UCSD-AML1 (cell line): ENCODE data around the gene CCNI2.

ENCODE experiments used
- DNase-seq: peaks from one replicate; lab custom pipeline; 2025; ENCODE audit not compliant: unreplicated experiment; lab: John Stamatoyannopoulos, UW

The CCNI2 gene

DNA sequence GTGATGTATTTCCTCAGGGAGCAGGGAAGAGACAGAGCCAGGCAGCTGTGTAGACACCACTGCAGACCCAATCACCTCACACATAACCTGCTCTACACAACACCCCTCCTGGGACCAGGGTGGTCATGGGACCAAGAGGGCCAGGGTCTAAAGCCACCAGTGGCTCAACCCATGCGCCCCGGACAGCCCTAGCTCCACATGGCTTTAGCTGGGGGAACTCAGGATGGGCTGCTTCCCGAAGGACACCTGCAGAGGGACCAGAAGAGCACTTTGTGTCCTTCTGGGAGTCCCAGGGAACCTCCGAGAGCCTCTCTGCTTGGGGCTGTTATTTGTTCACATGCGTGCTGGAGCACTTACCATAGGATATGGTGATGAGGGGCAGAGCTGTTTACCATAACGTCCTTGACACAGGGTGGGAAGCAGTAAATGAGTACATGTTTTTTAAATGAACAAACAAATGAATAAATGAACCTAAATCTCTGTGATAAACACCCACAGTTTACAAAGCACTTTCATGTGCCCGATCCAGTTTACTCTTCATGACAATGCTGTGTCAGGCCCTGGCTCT is 17.5 kb downstream of the CCNI2 start:
- DNase-seq, result no peak

DNA sequence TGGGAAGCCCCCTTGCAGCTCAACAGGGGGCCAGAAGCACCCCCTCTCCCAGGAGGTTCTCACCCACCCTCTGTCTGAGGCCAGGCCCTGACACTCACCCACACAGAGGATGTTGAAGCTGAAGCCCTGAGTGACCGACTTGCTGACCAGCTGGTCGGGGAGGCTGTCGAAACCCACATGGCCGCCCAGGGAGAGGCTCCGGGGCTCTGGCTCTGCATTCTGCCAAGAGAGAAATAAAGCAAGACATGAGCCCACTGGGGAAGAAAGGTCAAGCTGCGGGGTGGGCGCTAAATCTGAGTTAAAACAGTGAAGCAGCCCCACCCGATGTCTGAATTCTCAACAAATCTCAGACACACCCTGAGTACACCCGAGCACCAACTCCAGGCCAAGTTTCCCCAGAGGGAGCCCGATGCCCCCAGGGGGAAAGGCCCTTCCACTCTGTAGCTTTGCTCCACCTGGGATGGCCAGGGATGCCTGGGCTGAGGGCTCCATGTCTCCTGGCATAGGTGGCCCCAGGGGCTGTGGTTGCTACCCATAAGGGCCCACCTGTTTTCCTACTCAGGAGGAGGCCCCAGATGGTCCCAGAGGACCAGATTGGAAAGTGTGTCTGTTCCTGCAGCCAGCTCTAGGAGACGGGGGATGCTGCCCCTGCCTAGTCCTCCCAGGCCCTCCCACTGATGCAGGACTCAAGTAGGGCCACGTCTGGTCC is 18.2 kb downstream of the CCNI2 start:
- DNase-seq, result no peak

DNA sequence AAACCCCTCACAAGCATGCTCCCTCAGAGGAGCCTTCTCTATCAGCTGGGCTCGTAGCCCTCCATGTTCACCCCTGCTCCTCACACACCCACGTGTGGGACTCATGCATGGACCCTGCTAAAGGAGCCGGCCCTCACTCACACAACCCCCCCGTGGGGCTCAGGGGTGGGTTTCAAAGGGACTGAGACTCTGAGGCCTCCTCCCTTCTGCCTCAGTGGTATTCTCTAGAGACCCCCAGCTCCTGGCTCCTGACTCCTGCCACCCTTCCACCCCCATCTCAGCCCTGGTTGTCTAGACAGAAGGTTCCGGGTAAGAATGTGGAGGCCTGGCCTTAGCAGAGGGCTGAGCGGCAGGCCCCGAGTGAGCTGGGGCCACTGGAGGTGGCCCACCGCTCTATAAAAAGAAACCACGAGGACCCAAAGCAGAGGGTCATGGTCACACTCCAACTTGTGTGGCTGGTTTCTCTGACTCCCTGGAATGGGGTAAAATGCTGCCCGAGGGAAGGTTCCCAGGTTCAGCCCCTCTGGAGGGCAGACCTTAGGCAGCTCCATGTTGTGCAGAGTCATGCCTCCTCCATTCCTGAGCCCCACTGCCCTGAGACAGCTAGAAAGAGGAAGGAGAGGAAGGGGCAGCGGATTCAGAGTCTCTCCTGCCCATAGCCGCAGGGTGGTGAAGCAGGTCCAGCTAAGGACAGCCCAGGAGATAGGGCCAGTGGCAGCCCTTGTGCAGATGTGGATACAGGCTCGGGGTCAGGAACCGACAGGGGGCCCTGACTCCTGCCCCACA is 19.0 kb downstream of the CCNI2 start:
- DNase-seq, result no peak

DNA sequence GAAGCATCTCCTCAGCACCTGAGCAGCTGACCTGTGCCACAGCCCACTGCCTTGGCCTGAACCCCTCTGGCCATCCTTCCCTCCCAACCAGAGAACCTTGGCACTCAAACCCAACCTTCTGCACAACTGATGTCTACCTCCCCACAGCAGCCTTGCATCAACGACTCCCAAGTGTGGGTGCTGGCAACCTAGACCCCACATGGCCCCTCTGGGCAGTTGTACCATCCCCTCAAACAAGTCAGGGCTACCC is 19.5 kb downstream of the CCNI2 start:
- DNase-seq, result no peak

DNA sequence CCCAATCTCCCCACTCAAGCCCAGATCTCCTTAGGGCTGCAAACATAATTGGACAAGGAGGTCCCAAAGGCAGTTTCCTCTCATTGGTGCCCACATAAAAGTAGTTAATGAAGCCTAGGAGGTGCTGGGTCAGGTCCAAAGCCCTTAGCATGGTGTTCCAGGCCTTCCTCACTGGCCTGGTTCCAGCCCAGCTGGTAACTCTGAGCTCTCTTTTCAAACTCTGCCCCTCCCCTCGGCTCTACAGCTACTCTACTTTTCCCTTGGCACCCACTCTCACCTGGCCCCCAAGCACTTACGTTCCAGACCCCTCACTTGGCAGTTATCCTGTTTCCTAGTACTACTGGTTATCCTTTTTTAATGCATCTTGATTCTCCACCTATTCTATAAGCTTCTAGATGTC is 19.9 kb downstream of the CCNI2 start:
- no peak for DNase-seq

DNA sequence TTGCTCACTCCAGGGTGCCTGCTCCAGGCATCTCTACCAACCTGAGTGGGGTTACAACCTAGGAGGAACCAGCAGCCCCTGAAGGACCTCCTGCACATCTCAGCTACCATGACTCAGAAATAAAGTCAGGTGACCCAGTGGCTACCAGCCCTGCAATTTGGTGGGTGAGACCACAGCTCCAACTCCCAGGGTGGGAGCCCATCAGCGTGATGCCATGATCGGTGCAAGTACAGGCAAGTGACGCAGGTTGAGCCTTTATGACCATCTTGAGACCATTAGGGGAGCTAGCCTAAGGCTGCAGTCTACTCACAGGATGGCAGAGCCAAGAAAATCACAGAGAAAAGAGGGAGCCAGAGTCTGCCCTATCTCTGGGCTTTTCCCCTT is 21.3 kb downstream of the CCNI2 start:
- no peak for DNase-seq

DNA sequence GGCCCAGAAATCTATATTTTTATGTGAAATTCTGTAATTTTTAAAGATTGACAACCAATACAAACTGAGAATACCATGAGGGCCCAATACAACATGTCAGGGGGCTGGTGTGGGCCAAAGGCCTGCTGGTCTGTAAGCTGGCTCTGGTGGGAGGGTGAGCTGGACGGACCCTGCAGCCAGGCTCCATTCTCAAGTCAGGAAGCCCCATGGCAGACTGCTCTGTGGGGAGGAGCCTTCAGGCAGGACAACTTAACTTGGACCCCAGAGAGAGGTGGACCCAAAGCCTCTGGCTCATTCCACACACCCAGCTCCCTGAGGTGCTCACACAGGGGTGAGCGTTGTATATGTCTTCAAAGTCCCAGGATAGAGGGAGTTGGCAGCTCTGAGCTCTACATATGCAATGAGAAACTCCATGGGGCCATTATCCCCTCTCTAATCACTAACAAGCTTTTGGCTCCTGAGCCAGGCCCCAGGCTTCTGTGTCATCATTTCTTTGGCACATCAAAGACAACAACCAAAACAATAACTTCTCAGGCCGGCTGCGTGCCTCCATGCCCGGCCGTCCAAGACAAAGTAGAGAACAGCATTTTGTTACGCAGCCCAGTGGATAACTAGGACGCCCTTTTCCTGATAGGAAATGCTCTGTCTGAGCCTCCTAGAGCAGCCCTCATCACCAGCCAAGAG is 23.4 kb downstream of the CCNI2 start:
- no peak for DNase-seq

DNA sequence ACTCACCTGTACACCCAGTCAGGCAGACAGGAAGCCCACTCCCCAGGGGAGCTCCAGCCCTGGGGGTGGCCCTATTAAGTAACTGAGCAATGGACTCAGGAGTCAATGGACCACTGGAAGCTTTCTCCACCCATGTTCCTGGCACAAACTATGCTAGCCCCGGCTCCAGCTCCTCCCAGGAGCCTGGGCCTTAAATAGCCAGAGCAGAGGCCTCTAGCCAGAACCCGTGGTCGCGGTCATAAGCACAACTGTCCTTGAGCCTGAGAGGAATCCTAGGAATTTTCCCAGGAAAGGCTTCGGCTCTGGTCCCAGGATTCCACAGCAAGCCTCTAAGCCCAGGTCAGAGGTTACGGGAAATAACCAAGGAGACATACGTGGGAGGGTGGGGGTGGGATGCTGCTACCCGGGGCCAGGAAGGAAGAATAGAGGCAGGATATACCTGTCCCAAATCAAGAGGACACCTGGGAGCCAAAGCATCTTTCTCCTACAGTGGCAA is 24.3 kb downstream of the CCNI2 start:
- no peak for DNase-seq

DNA sequence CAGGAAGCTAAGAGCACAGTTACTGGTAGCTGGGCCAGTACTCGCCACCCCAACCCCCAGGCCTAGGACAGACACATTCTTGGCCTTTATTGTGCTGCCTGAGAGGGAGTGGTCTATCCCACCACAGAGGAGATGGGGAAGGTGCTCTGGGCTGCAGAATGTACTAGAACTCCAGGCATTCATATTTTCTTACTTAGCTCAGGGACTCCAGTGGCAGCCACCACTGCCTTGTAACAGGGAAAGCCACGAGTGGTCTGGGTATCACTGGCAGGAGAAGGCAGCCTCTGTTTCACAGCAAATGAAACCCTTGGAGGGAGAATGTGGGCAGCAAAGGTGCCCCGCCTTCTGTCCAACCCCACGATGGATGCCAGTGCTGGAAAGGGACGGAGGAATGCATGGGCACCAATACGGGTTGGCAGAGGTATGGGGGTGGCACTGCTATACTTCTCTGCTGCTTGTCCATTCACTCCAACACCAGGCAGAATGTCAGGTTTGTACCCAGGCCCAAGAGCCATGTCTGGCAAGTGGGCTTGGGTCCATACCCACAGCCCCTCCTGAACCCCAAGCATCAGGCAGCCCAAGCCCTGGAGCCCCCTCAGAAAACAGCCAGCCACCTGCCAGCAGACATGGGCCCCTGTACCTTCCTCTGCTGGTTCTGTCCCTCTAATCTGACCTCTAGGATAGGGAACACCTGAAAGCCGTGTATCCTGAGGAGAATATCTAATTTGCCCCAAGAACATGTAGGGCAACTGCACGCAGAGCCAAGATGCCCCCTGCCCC is 25.3 kb downstream of the CCNI2 start:
- DNase-seq, result no peak

DNA sequence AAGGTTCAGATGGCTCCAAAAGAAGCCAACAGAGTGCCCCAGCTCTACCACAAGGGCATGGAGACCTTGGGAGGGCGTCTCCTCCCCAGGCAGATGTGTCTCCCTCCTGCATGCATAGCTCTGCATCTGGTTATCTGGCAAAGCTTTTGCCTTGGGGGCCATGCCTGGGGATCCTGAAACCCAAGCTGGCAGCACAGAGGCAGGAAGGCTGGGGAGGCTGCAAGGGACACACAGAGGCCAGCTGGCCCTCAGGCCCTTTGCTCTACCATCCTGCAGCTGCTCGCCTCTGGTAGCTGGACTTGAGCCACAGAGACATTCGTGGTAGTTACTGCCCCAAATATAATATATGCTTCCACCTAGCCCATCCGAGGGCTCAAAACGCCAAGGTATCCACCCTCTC is 25.9 kb downstream of the CCNI2 start:
- no peak for DNase-seq

DNA sequence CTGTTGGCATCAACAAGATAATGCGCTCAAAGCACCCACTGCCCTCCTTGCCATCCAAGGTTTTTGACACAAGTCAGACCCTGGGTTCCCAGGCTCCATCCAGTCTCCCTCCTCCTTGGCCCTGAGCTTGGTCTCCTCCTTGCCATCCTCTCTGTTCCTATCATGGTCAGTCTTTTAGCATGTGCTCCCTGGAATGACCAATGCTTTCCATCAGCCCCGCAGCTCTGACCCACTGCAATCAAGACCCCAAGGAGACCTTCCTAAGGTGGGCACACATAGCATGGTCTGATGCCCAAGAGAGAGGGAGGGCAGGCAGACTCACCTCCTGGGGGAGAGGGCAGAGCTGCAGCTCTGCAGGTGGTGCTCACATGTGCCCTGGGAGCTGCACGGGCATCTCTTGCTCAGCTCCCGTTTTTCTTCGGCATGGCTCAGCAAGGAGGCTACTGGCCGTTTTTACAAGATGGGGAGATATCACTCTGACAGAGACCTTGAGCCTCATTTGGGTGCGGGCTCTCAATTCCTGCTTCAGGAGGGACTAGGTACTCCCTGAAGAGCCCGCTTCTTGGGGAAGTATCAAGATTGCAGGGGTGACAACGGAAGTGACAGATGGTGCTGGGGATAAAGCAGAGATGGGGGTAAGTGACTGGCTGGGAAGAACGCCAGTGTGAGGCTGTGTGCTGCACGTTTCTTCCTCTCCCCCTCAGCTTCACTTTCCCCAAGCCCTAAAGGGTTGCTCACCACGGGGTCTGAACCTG is 26.6 kb downstream of the CCNI2 start:
- no peak for DNase-seq

DNA sequence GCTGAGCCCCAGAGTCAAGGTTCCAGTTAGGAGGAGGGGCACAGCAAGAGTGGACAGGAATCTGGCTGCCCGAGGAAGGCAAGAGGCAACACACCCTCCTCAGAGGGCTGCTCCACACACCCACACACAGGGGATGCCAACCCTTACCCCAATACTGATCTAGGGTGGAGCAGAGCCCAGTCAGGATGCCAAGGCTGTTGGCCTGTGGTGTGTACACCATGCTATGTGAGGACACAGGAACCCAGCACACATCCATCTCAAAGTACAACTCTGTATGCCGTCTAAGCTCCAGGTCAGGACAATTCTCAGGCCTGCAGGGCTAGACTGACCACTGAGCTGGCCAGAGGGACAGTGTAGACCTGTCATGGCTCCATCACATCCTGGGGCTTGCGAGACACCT is 27.2 kb downstream of the CCNI2 start:
- no peak for DNase-seq

DNA sequence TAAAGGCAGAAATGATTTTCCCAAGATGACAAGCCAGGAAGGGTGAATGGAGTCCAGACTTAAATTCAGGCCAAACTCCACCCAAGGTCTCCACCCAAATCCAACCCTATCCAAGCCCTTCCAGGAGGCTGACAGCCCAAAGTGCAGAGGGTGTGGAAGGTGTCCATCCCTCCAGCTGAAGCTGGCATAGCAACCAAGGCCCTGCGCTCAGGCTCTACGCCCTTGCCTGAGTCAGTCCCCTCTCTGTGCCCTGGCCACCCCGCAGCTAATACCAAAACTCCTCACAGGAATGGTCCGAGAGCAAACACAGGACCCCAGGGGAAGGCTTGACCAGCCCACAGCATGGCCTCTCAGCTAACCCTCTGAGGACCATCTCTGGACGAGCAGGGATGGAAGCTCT is 27.7 kb downstream of the CCNI2 start:
- no peak for DNase-seq

DNA sequence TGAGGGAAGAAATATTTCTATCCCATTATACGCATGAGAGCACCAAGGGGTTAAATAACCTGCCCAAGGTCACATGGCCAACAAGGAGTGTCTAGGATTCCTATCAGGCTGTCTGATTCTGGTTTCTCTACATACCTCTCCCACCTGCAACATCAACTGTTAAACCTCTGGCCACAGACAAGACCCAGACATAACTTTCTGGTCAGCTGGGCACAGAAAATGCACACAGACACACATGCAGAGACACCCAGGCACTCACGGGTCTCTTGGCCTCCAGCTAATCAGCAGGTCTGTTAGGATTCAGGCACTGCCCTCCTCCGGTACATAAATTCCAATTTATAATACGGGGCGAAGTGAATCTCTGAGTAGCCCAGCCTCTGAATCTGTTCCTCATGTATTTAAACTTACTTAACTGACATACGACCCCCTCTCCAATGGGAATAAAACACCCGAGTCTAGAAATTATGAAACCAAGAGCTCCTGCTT is 28.3 kb downstream of the CCNI2 start:
- no peak for DNase-seq

DNA sequence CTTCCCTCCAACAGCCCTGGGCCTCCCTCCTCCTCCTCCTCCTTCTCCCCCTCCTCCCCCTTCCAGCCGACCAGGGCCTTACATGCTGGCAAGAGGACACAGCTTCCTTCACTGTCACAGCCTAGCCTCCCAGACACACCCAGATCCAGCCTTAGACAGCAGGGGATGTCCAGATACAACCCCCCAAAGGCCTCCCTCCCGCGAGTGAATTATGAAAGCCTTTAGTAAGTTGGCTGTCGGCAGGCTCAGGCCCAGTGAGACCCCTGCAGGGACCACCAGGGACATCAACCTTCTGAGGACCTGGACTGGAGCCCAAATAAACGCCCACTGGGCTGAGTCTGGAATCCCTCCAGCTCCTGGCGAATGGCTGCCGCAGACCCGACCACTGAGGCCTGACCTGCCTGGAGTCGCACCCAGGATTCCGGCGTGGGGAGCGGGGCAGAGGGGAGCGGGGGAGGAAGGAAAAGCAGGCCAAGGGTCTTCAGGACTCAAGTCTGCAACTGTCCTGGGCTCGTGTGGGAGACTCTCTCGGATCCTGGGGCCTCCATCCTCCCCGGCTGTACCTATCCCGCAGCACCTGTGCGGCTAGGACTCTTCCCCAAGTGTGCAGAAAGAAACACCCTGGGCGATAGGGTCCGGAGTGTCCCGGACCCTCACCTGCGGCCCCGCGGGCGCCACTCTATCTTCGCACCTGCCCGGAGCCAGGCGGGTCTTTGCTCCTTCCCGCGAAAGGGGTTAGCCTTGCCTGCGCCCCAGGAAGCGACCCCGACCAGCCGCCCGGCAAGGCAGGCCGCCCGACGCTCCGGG is 29.1 kb downstream of the CCNI2 start:
- no peak for DNase-seq

DNA sequence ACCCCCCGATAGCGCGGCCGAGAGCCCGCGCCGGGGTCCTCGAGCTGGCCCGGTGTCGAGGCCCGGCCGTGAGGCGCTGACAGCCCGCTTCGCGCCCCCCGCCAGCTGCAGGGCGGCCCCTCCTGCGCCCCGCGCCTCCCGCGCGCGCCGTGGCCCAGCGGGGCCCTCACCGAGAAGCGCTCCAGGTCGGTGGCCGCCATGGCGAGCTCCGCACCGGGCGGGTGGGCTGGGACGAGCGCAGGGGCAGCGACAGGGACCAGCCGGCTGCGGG is 29.6 kb downstream of the CCNI2 start:
- no peak for DNase-seq

DNA sequence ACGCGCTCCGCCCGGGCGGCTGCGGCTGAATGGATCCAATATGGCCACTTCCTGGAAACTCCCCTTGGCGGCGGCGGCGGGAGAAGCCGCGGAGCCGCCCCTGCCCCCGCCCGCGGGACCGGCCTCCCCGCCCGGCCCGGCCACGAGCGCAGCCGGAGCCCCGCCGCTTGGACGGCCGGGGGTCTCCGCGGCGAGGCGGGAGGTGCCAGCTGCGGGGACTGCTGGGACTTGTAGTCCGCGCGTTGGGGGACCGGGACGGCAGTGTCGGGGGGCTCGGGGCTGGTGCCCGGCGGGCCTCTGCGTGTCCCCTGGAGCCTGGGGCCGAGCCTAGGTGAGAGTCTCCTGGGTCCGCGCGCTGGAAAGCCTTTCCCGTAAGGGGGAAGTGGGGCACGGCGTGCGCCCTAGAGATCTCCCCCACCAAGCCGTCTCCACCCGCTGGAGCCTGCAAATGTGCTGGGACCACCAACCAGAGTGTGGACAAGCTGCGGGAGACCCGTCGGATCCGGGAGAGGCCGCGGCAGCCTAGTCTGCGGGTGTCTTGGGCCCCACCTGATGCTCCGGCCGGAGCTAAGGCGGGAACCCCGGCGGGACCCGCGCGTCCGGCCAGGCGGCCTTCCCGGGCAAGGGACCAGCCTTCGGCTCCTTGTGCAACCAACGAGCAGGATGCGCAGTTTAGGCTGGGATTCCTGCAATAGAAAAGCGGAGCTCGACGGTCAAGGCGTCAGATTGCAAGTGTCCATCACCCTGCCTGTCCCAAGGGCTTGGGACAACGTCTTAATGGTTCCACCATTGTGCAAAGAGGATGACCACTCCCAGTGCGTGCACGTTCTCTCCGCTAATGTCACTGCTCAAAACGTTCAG is 30.2 kb downstream of the CCNI2 start, which contains the start of gene SEPTIN8:
Gene SEPTIN8 (minus strand): TSS at position 31 of the 861 bp plus-strand sequence. CDS start 102 bp downstream, outside the sequence.
- DNase-seq, result peak; percentile 28

DNA sequence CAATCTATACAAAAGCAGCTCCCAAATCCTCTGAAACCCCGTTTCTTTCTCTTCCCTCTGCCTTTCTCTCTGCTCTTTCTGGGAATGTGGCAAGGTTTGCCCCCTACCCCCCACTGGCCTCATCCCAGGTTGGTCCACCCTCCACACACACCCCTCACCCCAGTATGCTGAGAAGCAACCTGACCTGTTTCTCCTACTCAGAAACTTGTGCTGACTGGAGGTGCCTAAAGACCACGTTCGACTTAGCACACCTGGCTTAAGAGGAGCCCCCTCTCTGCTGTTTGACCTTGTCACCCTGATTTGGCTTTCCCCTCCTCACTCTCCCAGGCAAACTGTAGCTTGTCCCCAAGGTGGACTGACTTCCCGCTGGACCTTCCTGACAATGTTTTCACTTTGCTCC is 30.9 kb downstream of the CCNI2 start:
- DNase-seq, result no peak

DNA sequence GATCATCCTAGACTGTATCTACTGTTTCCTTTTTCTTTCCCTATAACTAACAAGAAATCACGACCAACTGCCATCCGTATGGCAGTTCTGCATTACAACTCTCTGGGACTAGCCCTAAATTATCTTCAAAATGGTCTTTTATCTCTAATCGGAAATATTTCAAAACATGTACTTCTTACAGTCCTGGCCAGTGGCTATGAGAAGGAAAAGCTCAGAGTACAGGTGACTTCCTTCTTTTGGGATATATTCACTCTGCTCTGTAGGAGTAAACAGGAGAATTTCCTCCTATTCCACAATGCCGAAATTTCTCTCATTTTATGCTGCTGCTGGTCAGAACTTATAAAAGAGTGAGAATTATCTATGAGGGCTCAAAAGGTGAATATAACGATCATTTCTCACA is 31.6 kb downstream of the CCNI2 start:
- no peak for DNase-seq
